ENCODE measurements around the gene CDK7.

The CDK7 gene

GRCh38 chr5:69234457-69235268 lies at the start of gene CDK7:
Gene CDK7, plus strand, starts transcription at chr5:69234886. Its CDS starts 90 bp downstream, at chr5:69234976.
- Histone ChIP-seq H3K27me3 (ENCODE audit: control insufficient read depth in 2 of 2, insufficient read depth in 2 of 2, low read length in 2 of 2) (no peaks in the 10 kb centered on the region), H3K36me3 (ENCODE audit: control insufficient read depth in 2 of 2, insufficient read depth in 2 of 2, low read length in 2 of 2) (peaks cover 3 to 8% of the 10 kb centered on the region in 2 donors), H3K9ac (ENCODE audit: low read depth in 1 of 2, low read length in 2 of 2) (peak within 1 kb of the TSS; percentile 86 to 94), H3K27ac (ENCODE audit: low read depth in 2 of 2, low read length in 2 of 2) (peak within 1 kb of the TSS; percentile 71 to 86), H3K9me3 (ENCODE audit: control insufficient read depth in 2 of 2, low read length in 2 of 2) (no peaks in the 10 kb centered on the region), H3K4me3 (ENCODE audit: low read length in 2 of 2) (peak within 1 kb of the TSS; percentile 88 to 100), H3K4me1 (ENCODE audit: control insufficient read depth in 2 of 2, insufficient read depth in 2 of 2, low read length in 2 of 2) (peaks cover 11 to 15% of the 10 kb centered on the region in 2 donors)

DNA sequence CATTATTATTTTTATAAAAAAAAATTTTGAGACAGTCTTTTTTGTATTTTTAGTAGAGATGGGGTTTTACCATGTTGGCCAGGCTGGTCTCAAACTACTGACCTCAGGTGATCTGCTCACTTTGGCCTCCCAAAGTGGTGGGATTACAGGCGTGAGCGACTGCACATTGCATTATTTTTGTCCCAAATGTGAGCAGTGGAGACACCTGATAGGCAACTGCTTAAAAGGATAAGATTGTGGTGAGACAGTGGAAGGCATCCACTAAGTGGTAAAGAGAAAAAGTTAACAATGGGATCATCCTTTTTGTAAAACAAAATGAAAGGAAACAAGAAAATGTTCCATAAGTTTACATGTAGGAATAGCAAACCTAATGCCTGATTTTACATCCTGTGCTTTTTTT lies 47.3 kb upstream of the CDK7 start:
- no peaks in the 10 kb centered on the region for H3K9me3 ChIP-seq (ENCODE audit: control insufficient read depth in 2 of 2, low read length in 2 of 2)
- H3K9ac ChIP-seq (ENCODE audit: low read depth in 1 of 2, low read length in 2 of 2), result no peak overlapping the region
- peaks cover 9% of the 10 kb centered on the region in 2 donors for H3K4me1 ChIP-seq (ENCODE audit: control insufficient read depth in 2 of 2, insufficient read depth in 2 of 2, low read length in 2 of 2)
- no peaks in the 10 kb centered on the region for H3K27me3 ChIP-seq (ENCODE audit: control insufficient read depth in 2 of 2, insufficient read depth in 2 of 2, low read length in 2 of 2)
- no peak overlapping the region for H3K4me3 ChIP-seq (ENCODE audit: low read length in 2 of 2)
- H3K27ac ChIP-seq (ENCODE audit: low read depth in 2 of 2, low read length in 2 of 2), result no peak overlapping the region
- H3K36me3 ChIP-seq (ENCODE audit: control insufficient read depth in 2 of 2, insufficient read depth in 2 of 2, low read length in 2 of 2), result no peaks in the 10 kb centered on the region

- H3K27ac ChIP-seq (ENCODE audit: low read depth in 2 of 2, low read length in 2 of 2), result peak overlapping the region; percentile 45 to 69
- no peaks in the 10 kb centered on the region for H3K9me3 ChIP-seq (ENCODE audit: control insufficient read depth in 2 of 2, low read length in 2 of 2)
- H3K9ac ChIP-seq (ENCODE audit: low read depth in 1 of 2, low read length in 2 of 2), result peak overlapping the region; percentile 59 to 74
- H3K4me1 ChIP-seq (ENCODE audit: control insufficient read depth in 2 of 2, insufficient read depth in 2 of 2, low read length in 2 of 2), result peaks cover 9% of the 10 kb centered on the region in 2 donors
- peak overlapping the region; percentile 72 to 100 for H3K4me3 ChIP-seq (ENCODE audit: low read length in 2 of 2)
- no peaks in the 10 kb centered on the region for H3K27me3 ChIP-seq (ENCODE audit: control insufficient read depth in 2 of 2, insufficient read depth in 2 of 2, low read length in 2 of 2)
- no peaks in the 10 kb centered on the region for H3K36me3 ChIP-seq (ENCODE audit: control insufficient read depth in 2 of 2, insufficient read depth in 2 of 2, low read length in 2 of 2)
Observed at GRCh38 chr5:69188811-69189161, 45.9 kb upstream of the CDK7 start.

DNA sequence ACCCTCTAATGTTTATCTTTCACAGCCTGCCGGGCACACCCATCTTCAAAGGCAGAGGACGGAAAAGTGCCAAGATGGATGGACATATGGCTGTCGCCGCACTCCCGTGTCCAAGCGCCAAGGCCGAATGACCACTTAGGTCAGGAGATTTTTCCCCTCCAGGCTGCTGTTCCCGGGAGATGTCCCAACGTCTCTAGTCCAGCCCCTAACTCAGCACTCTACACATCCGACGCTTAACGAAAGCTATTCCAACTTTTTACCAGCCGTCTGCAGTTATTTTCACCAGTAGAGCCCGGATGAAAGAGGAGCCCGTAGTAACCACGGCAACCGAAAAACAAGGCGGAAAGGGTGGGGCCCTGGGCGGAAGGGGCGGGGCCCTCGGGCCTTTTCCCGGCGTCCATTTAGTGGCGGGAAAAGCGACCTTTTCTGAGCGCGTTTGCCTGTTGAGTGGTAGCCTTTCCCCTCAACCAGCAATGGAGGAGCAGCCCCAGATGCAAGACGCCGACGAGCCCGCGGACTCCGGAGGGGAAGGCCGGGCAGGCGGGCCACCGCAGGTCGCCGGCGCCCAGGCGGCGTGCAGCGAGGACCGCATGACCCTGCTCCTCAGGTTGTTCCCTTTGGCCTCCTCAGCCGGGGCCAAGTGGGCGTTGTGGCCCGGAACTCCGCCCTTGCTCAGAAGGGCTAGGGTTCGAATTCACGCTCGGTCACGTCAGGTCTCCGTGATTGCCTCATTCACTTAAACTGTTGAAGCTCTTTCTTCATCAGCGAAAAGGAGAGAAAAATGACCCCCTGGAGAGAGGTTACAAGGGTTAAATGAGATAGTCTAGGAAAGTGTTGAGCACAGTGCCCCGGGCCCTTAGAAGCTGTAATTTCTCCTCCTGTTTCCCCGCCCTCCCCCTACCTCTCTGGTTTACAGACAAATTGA lies 45.3 kb upstream of the CDK7 start, which contains the start of gene CENPH:
Gene CENPH, plus strand, starts transcription at position 422 of the 925 bp plus-strand sequence. Its CDS starts 52 bp downstream, at position 474.
- no peaks in the 10 kb centered on the region for H3K36me3 ChIP-seq (ENCODE audit: control insufficient read depth in 2 of 2, insufficient read depth in 2 of 2, low read length in 2 of 2)
- peak within 1 kb of the TSS; percentile 45 to 69 for H3K27ac ChIP-seq (ENCODE audit: low read depth in 2 of 2, low read length in 2 of 2)
- H3K4me3 ChIP-seq (ENCODE audit: low read length in 2 of 2), result peak within 1 kb of the TSS; percentile 72 to 100
- peak within 1 kb of the TSS; percentile 59 to 74 for H3K9ac ChIP-seq (ENCODE audit: low read depth in 1 of 2, low read length in 2 of 2)
- H3K4me1 ChIP-seq (ENCODE audit: control insufficient read depth in 2 of 2, insufficient read depth in 2 of 2, low read length in 2 of 2), result peaks cover 9% of the 10 kb centered on the region in 2 donors
- H3K27me3 ChIP-seq (ENCODE audit: control insufficient read depth in 2 of 2, insufficient read depth in 2 of 2, low read length in 2 of 2), result no peaks in the 10 kb centered on the region
- no peaks in the 10 kb centered on the region for H3K9me3 ChIP-seq (ENCODE audit: control insufficient read depth in 2 of 2, low read length in 2 of 2)

DNA sequence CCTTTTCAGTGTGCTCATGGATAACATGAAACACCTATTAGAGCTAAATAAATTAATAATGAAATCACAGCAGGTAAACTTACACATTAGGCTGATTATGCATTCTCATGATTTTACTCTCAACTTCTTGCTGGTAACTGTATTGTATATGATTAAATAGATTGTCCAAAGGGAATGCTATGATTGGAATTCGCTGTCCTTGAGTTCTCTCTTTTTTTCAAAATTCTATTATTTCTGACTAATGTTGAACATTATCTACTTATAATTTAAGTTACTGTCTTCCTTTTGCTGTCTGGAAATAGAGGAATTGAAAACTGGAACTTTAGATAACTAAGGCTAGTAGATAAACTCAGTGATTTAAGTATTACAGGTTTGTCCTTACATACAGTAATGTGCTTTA lies 32.2 kb upstream of the CDK7 start:
- H3K9ac ChIP-seq (ENCODE audit: low read depth in 1 of 2, low read length in 2 of 2), result no peak overlapping the region
- H3K36me3 ChIP-seq (ENCODE audit: control insufficient read depth in 2 of 2, insufficient read depth in 2 of 2, low read length in 2 of 2), result no peaks in the 10 kb centered on the region
- no peaks in the 10 kb centered on the region for H3K9me3 ChIP-seq (ENCODE audit: control insufficient read depth in 2 of 2, low read length in 2 of 2)
- H3K27me3 ChIP-seq (ENCODE audit: control insufficient read depth in 2 of 2, insufficient read depth in 2 of 2, low read length in 2 of 2), result no peaks in the 10 kb centered on the region
- H3K4me3 ChIP-seq (ENCODE audit: low read length in 2 of 2), result no peak overlapping the region
- no peaks in the 10 kb centered on the region for H3K4me1 ChIP-seq (ENCODE audit: control insufficient read depth in 2 of 2, insufficient read depth in 2 of 2, low read length in 2 of 2)
- H3K27ac ChIP-seq (ENCODE audit: low read depth in 2 of 2, low read length in 2 of 2), result no peak overlapping the region

DNA sequence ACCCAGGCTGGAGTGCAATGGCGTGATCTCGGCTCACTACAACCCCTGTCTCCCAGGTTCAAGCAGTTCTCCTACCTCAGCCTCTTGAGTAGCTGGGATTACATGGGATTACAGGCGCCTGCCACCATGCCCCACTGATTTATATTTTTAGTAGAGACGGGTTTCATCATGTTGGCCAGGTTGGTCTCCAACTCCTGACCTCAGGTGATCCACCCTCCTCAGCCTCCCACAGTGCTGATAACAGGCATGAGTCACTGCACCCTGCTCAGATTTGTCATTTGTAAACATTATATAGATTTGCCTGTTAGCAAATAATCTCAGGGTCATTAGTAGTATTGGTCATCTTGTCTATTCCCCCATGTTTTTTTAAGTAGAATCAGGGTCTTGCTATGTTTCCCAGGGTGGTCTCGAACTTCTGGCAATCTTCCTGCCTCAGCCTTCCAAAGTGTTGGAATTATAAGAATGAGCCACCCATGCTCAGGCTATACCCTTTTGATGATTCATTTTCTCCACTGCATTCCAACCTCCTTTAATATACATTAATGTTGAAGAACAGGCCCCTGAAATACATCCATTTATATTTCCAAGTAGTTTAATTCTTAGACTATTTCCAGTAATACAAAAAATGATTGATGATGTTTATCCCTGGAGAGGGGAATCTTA lies 28.0 kb upstream of the CDK7 start:
- Histone ChIP-seq H3K9ac (ENCODE audit: low read depth in 1 of 2, low read length in 2 of 2) (no peak overlapping the region), H3K36me3 (ENCODE audit: control insufficient read depth in 2 of 2, insufficient read depth in 2 of 2, low read length in 2 of 2) (no peaks in the 10 kb centered on the region), H3K9me3 (ENCODE audit: control insufficient read depth in 2 of 2, low read length in 2 of 2) (no peaks in the 10 kb centered on the region), H3K27me3 (ENCODE audit: control insufficient read depth in 2 of 2, insufficient read depth in 2 of 2, low read length in 2 of 2) (no peaks in the 10 kb centered on the region), H3K4me1 (ENCODE audit: control insufficient read depth in 2 of 2, insufficient read depth in 2 of 2, low read length in 2 of 2) (no peaks in the 10 kb centered on the region), H3K27ac (ENCODE audit: low read depth in 2 of 2, low read length in 2 of 2) (no peak overlapping the region), H3K4me3 (ENCODE audit: low read length in 2 of 2) (no peak overlapping the region)

DNA sequence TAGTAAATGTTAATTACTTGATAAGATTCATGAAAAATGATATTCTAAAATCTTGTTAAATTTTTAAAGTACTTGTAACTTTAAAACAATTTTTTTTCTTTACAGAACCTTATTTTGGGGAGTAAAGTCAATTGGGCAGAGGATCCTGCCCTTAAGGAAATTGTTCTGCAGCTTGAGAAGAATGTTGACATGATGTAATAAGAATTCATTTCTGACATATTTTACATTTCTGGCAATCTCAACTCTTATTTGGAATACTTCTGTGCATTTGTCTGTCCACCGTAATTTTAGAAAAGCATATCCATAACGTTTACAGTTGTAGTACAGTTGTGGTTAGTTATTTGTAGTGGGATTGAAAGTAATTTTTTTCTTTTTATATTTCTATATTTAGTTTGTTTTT lies 25.1 kb upstream of the CDK7 start:
- H3K4me1 ChIP-seq (ENCODE audit: control insufficient read depth in 2 of 2, insufficient read depth in 2 of 2, low read length in 2 of 2), result no peaks in the 10 kb centered on the region
- no peaks in the 10 kb centered on the region for H3K36me3 ChIP-seq (ENCODE audit: control insufficient read depth in 2 of 2, insufficient read depth in 2 of 2, low read length in 2 of 2)
- no peak overlapping the region for H3K27ac ChIP-seq (ENCODE audit: low read depth in 2 of 2, low read length in 2 of 2)
- no peak overlapping the region for H3K9ac ChIP-seq (ENCODE audit: low read depth in 1 of 2, low read length in 2 of 2)
- H3K27me3 ChIP-seq (ENCODE audit: control insufficient read depth in 2 of 2, insufficient read depth in 2 of 2, low read length in 2 of 2), result no peaks in the 10 kb centered on the region
- no peak overlapping the region for H3K4me3 ChIP-seq (ENCODE audit: low read length in 2 of 2)
- no peaks in the 10 kb centered on the region for H3K9me3 ChIP-seq (ENCODE audit: control insufficient read depth in 2 of 2, low read length in 2 of 2)

GRCh38 chr5:69211200-69211599 lies 23.5 kb upstream of the CDK7 start:
- Histone ChIP-seq H3K4me3 (ENCODE audit: low read length in 2 of 2) (no peak overlapping the region), H3K27ac (ENCODE audit: low read depth in 2 of 2, low read length in 2 of 2) (no peak overlapping the region), H3K27me3 (ENCODE audit: control insufficient read depth in 2 of 2, insufficient read depth in 2 of 2, low read length in 2 of 2) (no peaks in the 10 kb centered on the region), H3K9ac (ENCODE audit: low read depth in 1 of 2, low read length in 2 of 2) (no peak overlapping the region), H3K9me3 (ENCODE audit: control insufficient read depth in 2 of 2, low read length in 2 of 2) (no peaks in the 10 kb centered on the region), H3K4me1 (ENCODE audit: control insufficient read depth in 2 of 2, insufficient read depth in 2 of 2, low read length in 2 of 2) (no peaks in the 10 kb centered on the region), H3K36me3 (ENCODE audit: control insufficient read depth in 2 of 2, insufficient read depth in 2 of 2, low read length in 2 of 2) (no peaks in the 10 kb centered on the region)

GRCh38 chr5:69212022-69212421 lies 22.7 kb upstream of the CDK7 start:
- no peak overlapping the region for H3K4me3 ChIP-seq (ENCODE audit: low read length in 2 of 2)
- H3K27me3 ChIP-seq (ENCODE audit: control insufficient read depth in 2 of 2, insufficient read depth in 2 of 2, low read length in 2 of 2), result no peaks in the 10 kb centered on the region
- H3K9ac ChIP-seq (ENCODE audit: low read depth in 1 of 2, low read length in 2 of 2), result no peak overlapping the region
- no peaks in the 10 kb centered on the region for H3K9me3 ChIP-seq (ENCODE audit: control insufficient read depth in 2 of 2, low read length in 2 of 2)
- no peaks in the 10 kb centered on the region for H3K36me3 ChIP-seq (ENCODE audit: control insufficient read depth in 2 of 2, insufficient read depth in 2 of 2, low read length in 2 of 2)
- H3K27ac ChIP-seq (ENCODE audit: low read depth in 2 of 2, low read length in 2 of 2), result no peak overlapping the region
- H3K4me1 ChIP-seq (ENCODE audit: control insufficient read depth in 2 of 2, insufficient read depth in 2 of 2, low read length in 2 of 2), result no peaks in the 10 kb centered on the region
